Neutrophil (primary cell): Measurements from ENCODE around the gene SHOC2.

Experiments used
- H3K27ac ChIP-seq: fragments of 200-600 bp; sonication (generic); 2 replicates; pipeline ENCODE4 v1.5.1; 2016; ENCODE audit warnings: mild to moderate bottlenecking, moderate library complexity
- H3K27me3 ChIP-seq: fragments of 200-600 bp; sonication (generic); 2 replicates; pipeline ENCODE4 v1.6.0; 2016; ENCODE audit warnings: mild to moderate bottlenecking
- H3K36me3 ChIP-seq: fragments of 200-600 bp; sonication (generic); 2 replicates; pipeline ENCODE4 v1.5.1; 2017
- H3K4me1 ChIP-seq, 2 experiments: fragments of 200-600 bp in 1 of 2; sonication (generic) in 1 of 2; 1 replicate in 1 of 2; 2 replicates in 1 of 2; pipeline versions ENCODE4 v1.5.1 to v1.6.1; 2013 to 2016; ENCODE audit warnings: low read depth in 1 of 2, low read length in 1 of 2, mild to moderate bottlenecking in 1 of 2, moderate library complexity in 1 of 2; ENCODE audit not compliant: control insufficient read depth in 1 of 2, insufficient read depth in 1 of 2
- H3K4me3 ChIP-seq, 2 experiments: fragments of 200-600 bp in 1 of 2; sonication (generic) in 1 of 2; 1 replicate in 1 of 2; 2 replicates in 1 of 2; pipeline ENCODE4 v1.5.1; 2013 to 2016; ENCODE audit warnings: low read depth in 1 of 2, low read length in 1 of 2, mild to moderate bottlenecking in 1 of 2, moderate library complexity in 1 of 2
- H3K9me3 ChIP-seq: fragments of 200-600 bp; sonication (generic); 2 replicates; pipeline ENCODE4 v1.5.1; 2016
- TF ChIP-seq, protein P1 (sequence below): fragments of 200-600 bp; sonication (generic); IDR thresholded peaks from 2 replicates; pipeline ENCODE4 v1.5.1; 2016; ENCODE audit warnings: antibody characterized with exemption

The SHOC2 gene

DNA sequence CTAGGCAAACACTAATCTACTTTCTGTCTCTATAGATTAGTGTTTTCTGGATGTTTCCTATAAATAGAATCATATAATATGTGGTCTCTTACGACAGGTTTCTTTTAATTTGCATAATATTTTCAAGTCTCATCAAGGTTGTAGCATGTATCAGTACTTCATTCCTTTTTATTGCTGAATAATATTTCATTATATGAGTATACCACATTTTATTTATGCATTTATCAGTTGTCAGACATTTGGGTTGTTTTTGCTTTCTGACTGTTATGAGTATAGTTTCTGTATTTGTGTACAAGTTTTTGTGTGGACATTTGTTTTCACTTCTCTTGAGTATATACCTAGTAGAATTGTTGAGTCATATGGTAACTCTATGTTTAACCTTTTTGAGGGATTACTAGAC, 48.2 kb downstream of the SHOC2 start:
- peak overlapping the region; percentile 64 for H3K27ac ChIP-seq
- TF ChIP-seq, protein P1, sequence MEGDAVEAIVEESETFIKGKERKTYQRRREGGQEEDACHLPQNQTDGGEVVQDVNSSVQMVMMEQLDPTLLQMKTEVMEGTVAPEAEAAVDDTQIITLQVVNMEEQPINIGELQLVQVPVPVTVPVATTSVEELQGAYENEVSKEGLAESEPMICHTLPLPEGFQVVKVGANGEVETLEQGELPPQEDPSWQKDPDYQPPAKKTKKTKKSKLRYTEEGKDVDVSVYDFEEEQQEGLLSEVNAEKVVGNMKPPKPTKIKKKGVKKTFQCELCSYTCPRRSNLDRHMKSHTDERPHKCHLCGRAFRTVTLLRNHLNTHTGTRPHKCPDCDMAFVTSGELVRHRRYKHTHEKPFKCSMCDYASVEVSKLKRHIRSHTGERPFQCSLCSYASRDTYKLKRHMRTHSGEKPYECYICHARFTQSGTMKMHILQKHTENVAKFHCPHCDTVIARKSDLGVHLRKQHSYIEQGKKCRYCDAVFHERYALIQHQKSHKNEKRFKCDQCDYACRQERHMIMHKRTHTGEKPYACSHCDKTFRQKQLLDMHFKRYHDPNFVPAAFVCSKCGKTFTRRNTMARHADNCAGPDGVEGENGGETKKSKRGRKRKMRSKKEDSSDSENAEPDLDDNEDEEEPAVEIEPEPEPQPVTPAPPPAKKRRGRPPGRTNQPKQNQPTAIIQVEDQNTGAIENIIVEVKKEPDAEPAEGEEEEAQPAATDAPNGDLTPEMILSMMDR: no peak
- H3K9me3 ChIP-seq: no peaks in the 10 kb centered on the region
- H3K4me3 ChIP-seq: no peak overlapping the region
- peaks cover 8% of the 10 kb centered on the region for H3K36me3 ChIP-seq
- H3K27me3 ChIP-seq: no peaks in the 10 kb centered on the region
- peaks cover 12 to 35% of the 10 kb centered on the region in 2 experiments for H3K4me1 ChIP-seq

DNA sequence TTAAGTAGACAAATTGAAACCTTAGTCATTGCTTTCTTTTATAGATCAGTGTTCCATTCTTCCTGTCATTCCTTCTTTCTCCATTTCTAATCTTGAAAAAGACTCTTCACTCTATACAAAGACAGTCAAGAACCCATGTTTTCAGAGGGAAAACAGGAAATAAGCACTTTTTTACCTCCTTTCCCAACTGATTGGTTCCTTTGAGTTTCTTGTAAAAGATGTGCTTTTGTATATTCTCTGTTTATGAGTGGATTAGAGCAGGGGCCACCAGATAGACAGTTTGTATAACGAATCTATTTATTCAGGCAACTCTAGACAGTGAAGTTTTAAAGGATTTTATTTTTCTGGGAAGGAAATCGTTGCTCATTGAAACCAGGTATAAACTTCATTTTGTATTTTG, 49.8 kb downstream of the SHOC2 start:
- H3K4me1 ChIP-seq: peaks cover 12 to 35% of the 10 kb centered on the region in 2 experiments
- peaks cover 8% of the 10 kb centered on the region for H3K36me3 ChIP-seq
- peak overlapping the region; percentile 33 for H3K27ac ChIP-seq
- TF ChIP-seq, protein P1: no peak
- no peaks in the 10 kb centered on the region for H3K27me3 ChIP-seq
- H3K9me3 ChIP-seq: no peaks in the 10 kb centered on the region
- no peak overlapping the region for H3K4me3 ChIP-seq

DNA sequence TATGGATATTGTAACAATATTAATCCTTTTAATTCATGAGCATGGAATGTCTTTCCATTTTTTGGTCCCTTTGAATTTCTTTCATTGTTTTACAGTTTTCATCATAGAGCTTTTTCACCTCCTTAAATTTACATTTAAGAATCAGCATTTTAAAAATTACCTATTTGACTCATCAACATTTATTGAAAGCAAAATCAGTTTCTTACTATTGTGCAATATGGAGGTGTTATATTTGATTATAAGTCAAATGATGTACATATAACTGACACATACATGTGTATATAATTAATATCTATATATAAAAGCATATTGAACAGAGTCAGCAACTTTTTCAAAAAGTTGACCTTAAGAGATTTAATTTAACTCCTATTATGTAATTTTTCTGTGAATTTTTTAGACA, 52.2 kb downstream of the SHOC2 start:
- Histone ChIP-seq H3K4me3 (no peak overlapping the region), H3K36me3 (no peaks in the 10 kb centered on the region), H3K4me1 (peaks cover 9 to 16% of the 10 kb centered on the region in 2 experiments), H3K9me3 (no peaks in the 10 kb centered on the region), H3K27ac (no peak overlapping the region), H3K27me3 (no peaks in the 10 kb centered on the region)
- TF ChIP-seq, protein P1: no peak

DNA sequence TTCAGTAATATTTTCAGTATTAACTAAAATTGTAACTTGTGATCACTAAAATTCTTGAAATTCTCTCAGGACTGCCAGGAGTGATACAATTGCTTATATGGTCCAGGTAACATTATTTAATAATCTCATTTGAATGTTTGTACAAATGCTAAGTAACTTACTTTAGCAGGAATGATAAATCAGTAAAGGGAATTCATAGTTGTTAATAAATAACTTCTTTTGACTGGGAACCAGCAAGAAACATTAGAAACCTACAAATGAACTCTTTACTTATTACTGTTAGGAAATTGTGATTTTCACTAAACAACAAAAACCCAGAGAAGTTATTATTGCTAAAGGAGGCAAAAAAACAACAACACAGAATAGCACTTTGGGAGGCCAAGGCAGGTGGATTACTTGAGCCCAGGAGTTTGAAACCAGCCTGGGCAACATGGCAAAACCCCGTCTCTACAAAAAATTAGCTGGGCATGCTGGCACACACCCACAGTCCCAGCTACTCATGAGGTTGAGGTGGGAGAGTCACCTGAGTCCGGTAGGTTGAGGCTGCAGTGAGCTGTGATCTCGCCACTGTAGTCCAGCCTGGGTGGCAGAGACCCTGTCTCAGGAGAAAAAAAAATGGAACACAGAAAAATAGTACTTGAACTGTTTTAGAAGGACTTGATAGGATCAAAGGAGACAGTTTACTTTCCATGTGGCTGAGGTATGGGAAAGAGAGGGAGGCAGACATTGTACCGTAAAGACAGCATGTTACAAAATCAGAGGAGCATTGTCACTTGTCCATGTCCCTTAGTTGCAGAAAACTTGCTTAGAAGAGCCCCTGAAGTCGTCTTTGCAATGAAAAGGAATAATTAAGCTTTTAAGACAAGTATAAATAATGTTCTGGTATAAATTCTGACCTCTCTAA, 53.1 kb downstream of the SHOC2 start:
- Histone ChIP-seq H3K4me1 (peaks cover 2 to 7% of the 10 kb centered on the region in 2 experiments), H3K36me3 (no peaks in the 10 kb centered on the region), H3K27ac (peak overlapping the region; percentile 48)

DNA sequence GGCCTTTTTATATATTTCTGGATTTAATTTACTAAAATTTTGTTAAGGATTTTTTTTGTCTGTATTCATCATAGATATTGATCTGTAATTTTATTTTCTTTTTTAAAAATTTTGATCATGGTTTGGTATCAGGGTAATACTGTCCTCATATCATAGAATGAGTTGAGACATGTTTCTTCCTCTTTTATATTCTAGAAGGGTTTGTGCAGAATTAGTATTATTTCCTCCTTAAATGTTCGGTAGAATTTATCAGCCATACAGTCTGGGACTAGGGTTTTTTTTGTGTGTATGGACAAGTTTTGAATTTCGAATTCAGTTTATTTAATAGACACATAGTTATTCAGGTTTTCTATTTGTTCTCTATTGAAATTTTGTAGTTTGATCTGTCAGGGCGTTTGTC, 54.0 kb downstream of the SHOC2 start:
- Histone ChIP-seq H3K4me1 (peaks cover 0 to 3% of the 10 kb centered on the region in 2 experiments), H3K9me3 (no peaks in the 10 kb centered on the region), H3K27me3 (no peaks in the 10 kb centered on the region), H3K36me3 (no peaks in the 10 kb centered on the region), H3K27ac (peak overlapping the region; percentile 48), H3K4me3 (no peak overlapping the region)
- TF ChIP-seq, protein P1: no peak

More for the DNA sequence above, 53.1 kb downstream of the SHOC2 start:
- Histone ChIP-seq H3K27me3 (no peaks in the 10 kb centered on the region), H3K4me3 (no peak overlapping the region), H3K9me3 (no peaks in the 10 kb centered on the region)
- TF ChIP-seq, protein P1: no peak
